Stimulated activated CD4-positive, alpha-beta T cell treated with anti-CD3 and anti-CD28 coated beads, Interleukin-4, amount 100 ng/mL, for 48 hours (primary cell): ENCODE results near the gene PRR18.

Experiments
- DNase-seq, 2 donors: peaks; one replicate each; pipeline ENCODE4 v3.0.0-alpha.2; 2020; ENCODE audit warnings: low read depth in 2 of 2

Gene PRR18

DNA sequence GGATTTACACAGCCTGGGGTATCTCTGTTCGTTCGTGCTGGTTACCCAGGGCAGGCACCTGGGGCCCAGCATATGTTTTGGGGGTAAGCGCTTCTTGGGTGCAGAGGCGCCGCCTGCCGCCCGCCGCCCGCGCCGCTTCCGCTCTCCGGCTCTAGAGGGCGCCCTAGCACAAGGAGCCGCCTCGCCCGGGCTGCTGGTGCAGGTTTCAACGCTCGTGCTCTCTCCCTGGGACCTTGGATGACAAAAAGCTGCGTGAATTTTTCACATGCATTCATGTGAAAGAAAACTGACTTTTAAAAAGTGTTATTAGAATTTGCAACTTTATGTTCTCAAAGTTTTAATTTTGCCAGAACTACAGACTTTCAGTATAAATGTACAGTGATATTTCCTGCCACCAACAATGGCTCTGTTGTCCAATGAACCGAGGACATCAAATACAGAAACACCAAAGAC lies 32.5 kb downstream of the PRR18 start:
- peak; percentile 73 to 81 for DNase-seq

DNA sequence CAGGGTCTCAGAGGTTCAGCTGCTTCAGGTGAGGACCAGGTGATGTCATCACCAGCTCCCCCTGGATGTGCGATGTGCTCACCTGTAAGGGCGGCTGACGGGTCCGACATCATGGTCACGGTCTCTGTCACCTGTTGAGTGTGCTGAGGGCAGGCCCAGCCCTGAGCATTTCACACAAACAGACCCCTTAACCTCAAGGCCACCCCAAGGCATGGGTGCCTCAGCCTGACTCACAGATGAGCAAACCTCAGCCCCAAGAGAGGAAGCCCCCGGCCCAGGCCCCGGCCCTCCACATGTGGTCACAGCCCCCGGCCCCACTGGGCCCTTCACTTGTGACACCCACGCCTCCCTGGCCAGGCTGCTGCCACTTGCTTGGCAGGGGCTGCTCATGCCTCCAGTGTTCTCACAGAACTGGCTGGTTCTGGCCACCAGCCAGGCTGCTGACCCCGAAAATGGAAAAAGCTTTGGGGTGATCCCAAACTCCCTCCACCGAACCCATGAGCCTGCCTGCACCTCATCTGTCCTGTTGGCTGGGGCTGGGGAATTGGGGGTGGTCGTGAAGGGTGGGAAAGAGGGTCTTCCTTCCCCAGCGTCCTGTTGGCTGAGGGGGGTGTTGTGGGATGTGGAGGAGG lies 33.3 kb downstream of the PRR18 start:
- DNase-seq, result no peak

DNA sequence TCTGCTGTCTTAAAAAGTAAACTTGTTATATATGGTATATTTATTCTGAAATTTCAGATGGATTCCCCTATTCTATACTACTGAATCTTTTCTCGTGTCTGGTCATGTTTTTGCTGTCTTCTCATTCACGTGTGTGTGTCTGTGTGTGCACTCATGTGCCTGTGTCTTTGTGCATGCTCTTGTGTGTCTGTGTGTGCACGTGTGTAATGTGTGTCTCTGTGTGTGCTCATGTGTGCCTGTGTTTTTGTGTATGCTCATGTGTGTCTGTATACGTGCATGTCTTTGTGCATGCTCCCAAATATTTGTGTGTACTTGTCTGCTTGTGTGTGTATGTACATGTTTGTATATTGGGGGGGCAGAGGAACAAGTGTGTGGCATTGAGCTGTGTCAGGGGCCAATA lies 34.0 kb downstream of the PRR18 start:
- no peak for DNase-seq

DNA sequence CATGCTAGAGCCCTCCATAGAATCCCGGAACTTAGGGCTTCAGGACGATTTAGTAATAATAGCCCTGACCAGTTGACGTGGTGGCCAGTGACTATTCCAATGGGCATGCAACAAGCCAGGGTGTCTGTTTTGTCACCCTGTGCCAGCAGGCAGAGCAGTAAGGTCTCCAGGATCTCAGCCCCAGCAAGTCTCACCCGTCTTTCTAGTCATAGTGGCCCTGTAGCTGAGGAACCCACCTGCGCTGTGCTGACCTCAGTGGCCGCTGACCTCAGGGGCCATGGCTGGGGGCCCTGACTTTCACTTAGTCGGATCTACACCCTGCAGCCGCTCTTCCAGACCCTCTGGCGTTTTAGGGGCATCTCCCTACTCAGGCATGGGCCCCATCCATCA lies 36.8 kb downstream of the PRR18 start:
- no peak for DNase-seq

DNA sequence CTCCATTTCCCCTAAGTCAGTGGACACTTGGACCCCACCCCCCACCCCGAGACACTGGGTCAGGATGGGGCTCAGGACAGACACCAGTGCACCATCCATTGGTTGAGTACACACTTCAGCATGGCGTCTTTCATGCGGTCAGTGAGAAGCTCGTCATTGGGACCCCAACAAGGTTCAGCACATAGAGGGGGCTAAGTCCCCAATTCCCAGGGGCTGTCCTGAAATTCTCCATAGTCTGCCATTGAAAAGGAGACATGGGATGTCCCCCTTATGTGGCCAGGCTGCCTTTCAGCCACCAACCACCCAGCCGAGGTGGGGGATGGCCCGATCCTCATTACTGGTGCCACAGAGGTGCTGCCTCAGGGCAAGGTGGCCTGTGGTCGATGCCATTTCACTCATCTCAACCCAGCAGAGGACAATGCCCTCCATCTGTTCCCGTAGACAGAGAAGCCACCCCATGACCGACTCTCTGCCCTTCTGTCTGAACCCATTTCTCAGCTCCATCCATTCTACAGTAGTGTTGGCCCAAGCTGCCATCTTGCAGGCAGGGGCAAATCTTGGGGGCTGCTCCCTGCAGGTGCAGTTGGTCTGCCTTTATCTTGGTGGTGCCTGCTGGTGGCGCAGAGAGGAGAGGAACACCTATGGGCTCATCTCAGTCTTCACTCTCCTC lies 37.4 kb downstream of the PRR18 start:
- DNase-seq, result no peak

DNA sequence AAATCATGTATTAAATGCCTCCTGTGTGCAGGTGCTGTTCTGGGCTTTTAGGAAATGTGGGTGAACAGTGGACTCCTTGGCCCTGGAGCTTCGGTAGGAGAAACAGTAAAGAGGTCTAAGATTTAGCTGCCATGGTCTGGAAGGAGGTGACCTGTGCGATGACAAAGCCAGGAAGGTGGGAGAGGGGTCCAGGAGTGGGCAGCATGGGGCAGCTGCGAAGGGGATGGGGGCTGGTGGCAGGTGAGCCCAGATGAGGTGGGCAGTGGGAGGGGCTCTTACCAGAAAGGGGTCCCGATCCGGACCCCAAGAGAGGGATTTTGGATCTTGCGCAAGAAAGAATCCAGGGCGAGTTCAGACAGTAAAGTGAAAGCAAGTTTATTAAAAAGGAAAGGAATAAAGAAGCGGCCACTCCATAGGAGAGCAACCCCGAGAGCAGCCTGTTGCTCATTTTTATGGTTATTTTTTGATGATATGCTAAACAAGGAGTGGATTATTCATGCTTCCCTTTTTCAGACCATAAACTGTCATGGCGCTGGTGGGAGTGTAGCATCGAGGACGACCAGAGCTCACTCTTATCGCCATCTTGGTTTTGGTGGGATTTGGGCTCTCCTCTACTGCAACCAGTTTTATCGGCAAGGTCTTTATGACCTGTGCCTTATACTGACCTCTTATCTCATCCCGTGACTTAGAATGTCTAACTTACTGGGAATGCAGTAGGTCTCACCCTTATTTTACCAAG lies 38.7 kb downstream of the PRR18 start:
- DNase-seq, result no peak

DNA sequence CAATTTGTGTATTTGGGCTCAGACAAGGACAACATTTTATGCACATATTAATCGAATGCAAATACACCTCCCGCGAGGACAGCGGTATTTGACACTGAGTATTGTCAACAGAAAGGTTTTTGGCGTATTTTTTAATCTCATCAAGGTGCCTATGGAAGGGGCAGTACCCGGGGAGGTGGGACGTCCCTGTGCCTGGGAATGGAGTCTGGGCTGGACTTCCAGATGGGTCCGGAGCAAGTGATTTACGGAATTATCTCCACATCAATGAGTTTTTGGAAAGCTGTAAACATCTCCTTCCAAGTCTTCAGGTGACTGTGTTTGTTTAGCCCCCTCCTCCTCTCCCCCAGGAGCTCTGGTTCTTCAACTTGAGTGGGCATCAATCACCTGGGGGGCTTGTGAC lies 39.8 kb downstream of the PRR18 start:
- DNase-seq, result no peak

DNA sequence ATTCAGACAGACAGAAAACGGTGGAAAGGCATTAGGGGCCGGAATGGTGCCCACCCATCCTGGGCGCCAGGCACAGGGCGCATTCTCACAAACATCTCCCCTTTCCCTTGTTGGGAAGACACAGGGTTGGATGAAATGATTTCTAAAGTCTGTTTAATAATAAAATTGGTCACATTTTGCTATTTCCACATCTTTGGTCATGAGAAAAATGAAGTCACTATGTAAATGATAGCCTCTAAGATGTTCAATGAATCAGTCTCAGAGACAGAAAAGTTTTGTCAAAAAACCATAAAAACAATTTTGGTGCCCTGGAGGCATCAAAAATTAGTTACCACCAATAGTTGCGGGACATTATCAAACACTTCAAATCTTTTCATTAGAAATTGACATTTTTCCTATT lies 40.7 kb downstream of the PRR18 start:
- DNase-seq, result no peak

DNA sequence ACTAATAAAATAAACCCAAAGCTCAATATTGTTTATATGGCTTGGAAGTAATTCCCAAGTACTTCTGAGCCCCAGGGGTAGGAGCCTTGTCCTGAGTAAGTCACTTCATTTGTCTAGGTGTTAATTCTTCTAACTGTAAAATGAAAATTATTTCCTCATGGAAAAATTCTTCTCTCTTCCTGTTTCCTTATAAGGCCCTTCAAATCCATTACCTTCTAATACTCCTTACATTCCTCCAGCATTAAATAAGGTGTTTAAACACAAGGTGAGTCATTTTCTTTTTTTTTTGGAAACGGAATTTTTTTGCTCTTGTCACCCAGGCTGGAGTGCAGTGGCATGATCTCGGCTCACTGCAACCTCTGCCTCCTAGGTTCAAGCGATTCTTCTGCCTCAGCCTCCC lies 41.9 kb downstream of the PRR18 start:
- DNase-seq, result no peak

DNA sequence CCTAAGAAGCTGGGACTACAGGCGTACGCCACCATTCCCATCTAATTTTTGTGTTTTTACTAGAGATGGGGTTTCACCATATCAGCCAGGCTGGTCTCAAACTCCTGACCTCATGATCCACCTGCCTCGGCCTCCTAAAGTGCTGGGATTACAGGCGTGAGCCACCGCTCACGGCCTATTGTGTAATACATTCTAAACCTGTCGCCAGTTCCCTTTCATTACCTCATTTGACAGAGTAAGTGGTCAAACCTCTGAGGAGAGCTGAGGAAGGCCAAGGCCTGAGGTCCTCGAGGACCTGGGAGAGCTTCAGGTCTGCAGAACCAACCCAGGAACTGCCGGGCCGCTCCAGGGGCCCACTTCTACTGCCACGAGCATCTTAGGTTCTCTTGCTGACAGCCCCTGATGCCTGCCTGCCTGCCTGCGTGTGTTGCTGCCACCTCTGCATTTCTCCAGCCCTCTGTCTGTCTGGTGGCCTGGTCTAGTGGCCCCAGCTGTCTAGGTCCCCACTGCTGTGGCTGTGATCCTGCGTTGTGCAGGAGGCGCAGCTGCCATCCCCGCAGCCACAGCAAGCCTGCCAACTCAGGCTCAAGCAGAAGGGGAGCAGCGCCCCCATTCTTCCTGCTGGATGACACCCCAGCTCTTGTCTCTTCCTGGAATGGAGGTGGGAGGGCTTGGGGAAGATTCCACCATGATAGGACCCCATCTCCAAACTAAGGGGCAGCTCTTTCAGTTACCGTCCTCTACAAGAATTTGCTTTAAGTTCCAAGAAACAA lies 45.3 kb downstream of the PRR18 start:
- no peak for DNase-seq

DNA sequence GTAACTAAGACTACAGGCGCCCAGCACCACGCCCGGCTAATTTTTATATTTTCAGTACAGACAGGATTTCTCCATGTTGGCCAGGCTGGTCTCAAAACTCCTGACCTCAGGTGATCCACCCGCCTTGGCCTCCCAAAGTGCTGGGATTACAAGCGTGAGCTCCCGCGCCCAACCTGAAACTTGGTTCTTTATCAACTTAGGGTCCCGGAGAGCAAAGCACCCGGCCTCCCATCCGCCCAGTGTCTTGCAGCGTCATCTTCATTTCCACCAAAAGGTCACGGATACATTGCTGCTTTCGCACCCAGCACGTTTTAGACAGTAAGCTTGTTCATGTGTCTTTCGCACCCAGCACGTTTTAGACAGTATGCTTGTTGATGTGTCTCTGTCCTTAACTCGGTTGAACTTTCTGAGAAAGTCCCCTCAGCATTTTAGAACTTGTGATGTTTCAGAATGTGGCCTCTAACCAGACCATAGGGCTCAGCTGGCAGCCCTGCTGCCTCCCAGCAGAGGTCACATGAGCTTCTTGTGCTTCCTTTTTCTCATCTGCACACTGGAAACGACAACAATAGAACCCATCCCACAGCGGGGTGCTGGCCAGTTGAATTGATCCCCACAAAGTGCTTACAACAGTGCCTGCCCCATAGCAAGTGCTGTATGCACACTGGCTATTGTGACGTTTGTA lies 48.8 kb downstream of the PRR18 start:
- no peak for DNase-seq

DNA sequence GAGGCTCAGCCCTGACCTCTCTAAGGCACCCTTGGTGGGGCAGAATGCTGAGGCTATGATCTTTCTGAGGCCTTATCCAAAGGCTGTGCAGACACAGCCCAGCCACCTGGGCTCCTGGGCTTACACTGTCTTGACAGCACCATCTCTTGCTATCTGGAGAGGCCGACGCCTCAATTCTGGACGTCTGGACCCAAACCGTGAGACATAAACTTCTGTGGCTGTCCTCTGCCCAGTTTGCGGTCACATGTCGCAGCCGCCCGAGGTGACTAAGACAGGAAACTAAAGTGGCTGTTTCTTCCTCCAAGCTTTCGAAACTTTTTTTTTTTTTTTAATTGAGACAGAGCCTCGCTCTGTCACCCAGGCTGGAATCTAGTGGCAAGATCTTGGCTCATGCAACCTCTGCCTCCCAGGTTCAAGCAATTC lies 49.3 kb downstream of the PRR18 start:
- DNase-seq, result peak; percentile 28 to 45

DNA sequence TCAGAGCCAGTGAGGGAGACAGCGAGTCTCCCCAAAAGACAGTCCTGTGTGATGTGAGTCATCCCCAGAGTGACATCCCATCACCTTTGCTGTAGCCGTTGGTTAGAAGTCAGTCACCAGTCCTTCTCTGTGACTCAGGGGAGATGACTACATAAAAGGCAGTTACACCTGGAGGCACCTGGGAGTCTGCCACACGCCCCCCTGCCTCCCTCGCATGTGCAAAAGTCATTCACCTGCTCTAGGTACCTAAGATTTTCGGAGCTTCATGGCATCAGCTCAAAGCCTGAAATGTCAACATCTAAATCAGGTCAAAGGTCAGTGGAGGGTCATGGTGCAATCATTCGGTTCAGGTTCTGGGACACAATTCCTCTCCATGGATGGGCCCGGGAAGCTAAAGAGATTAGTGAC lies 50.3 kb downstream of the PRR18 start:
- no peak for DNase-seq
